LHCN-M2 (cell line): Measurements from ENCODE around the gene CWC15. TPM values are rescaled to one million over a fixed set of nuclear protein-coding genes. Genes with fewer than 3 reads are reported as not detected.
"Not testable (repeated sequence)": the region's sequence is repeated elsewhere in the genome, so short reads cannot be mapped to it uniquely, and the experiment has no call there.

Source experiments
- DNase-seq: peaks from one replicate; pipeline ENCODE4 v3.0.0-alpha.2; 2012; ENCODE audit warnings: low read depth
- total RNA-seq: library from RNA; depleted of rRNA; stranded (reverse); fragments of >200 nt; gene quantifications from 2 replicates; pipeline ENCODE4 v1.2.3, GENCODE V29; 2014; rRNA removed

CWC15 gene
- total RNA-seq, 1 experiment from 2014 or later: 49.5 TPM

- DNase-seq: no peak
Observed at GRCh38 chr11:94920311-94920710, 53.0 kb downstream of the CWC15 start.

GRCh38 chr11:94913718-94914394 is 59.5 kb downstream of the CWC15 start:
- DNase-seq: not testable (repeated sequence)

- DNase-seq: no peak
Observed at GRCh38 chr11:94912806-94913205, 60.5 kb downstream of the CWC15 start.

Other genes with a start within 250 kb of the CWC15 start
- gene AMOTL1, start 205.2 kb downstream of the CWC15 start, total RNA-seq: 30.2 and 39.8 TPM in 2 replicates
- gene KDM4D, start 153 bp upstream of the CWC15 start, total RNA-seq: 1.9 and 2.8 TPM in 2 replicates
- gene KDM4E, start 51.7 kb upstream of the CWC15 start, total RNA-seq: not detected in 2 replicates
- not detected in 2 replicates for gene KDM4F, start 75.9 kb upstream of the CWC15 start, total RNA-seq
- gene SRSF8, start 93.4 kb upstream of the CWC15 start, total RNA-seq: 16.2 and 17.0 TPM in 2 replicates
- 26.8 and 30.0 TPM in 2 replicates for gene ENDOD1, start 116.3 kb upstream of the CWC15 start, total RNA-seq